ENCODE results near the gene CNGA4.

- no peak for TF ChIP-seq POLR2AphosphoS5 (IDR thresholded peaks at IDR 0.05; ENCODE audit: low read depth, low read length)
- TF ChIP-seq CREB3 (CRISPR knock-in tag; IDR thresholded peaks at IDR 0.05) = no peak
- TF ChIP-seq ATF1 (CRISPR knock-in tag; IDR thresholded peaks at IDR 0.05) = no peak
- TF ChIP-seq, protein P1, sequence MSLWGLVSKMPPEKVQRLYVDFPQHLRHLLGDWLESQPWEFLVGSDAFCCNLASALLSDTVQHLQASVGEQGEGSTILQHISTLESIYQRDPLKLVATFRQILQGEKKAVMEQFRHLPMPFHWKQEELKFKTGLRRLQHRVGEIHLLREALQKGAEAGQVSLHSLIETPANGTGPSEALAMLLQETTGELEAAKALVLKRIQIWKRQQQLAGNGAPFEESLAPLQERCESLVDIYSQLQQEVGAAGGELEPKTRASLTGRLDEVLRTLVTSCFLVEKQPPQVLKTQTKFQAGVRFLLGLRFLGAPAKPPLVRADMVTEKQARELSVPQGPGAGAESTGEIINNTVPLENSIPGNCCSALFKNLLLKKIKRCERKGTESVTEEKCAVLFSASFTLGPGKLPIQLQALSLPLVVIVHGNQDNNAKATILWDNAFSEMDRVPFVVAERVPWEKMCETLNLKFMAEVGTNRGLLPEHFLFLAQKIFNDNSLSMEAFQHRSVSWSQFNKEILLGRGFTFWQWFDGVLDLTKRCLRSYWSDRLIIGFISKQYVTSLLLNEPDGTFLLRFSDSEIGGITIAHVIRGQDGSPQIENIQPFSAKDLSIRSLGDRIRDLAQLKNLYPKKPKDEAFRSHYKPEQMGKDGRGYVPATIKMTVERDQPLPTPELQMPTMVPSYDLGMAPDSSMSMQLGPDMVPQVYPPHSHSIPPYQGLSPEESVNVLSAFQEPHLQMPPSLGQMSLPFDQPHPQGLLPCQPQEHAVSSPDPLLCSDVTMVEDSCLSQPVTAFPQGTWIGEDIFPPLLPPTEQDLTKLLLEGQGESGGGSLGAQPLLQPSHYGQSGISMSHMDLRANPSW (CRISPR knock-in tag; IDR thresholded peaks at IDR 0.05; ENCODE audit: borderline replicate concordance) = no peak
- TF ChIP-seq ZNF205 (CRISPR knock-in tag; IDR thresholded peaks at IDR 0.05) = no peak
- no peak for TF ChIP-seq SNAPC2 (CRISPR knock-in tag; IDR thresholded peaks at IDR 0.05)
- no peak for TF ChIP-seq ESRRA (CRISPR knock-in tag; IDR thresholded peaks at IDR 0.05; ENCODE audit: low read depth)
- TF ChIP-seq ZNF292 (CRISPR knock-in tag; IDR thresholded peaks at IDR 0.05; ENCODE audit: borderline replicate concordance, low read depth) = no peak
- no peak for TF ChIP-seq RAD21 (CRISPR knock-in tag; IDR thresholded peaks at IDR 0.05)
Measured at GRCh38 chr11:6245536-6245935, 6.6 kb downstream of the CNGA4 start.
